GM12891 (cell line): ENCODE data around the gene GTPBP1.

Source experiments
- PAX5 ChIP-seq: IDR thresholded peaks from 2 replicates; pipeline ENCODE4 v1.6.1; 2011; ENCODE audit warnings: low read length, moderate library complexity, mild to moderate bottlenecking; ENCODE audit not compliant: insufficient read depth, severe bottlenecking
- POLR2A ChIP-seq: IDR thresholded peaks from 2 replicates; pipeline ENCODE4 v1.6.1; 2011; ENCODE audit warnings: low read depth, low read length, control low read depth
- POLR2AphosphoS5 ChIP-seq: IDR thresholded peaks from 2 replicates; pipeline ENCODE4 v1.6.1; 2011; ENCODE audit warnings: low read depth, low read length, control low read depth
- SPI1 ChIP-seq: IDR thresholded peaks from 2 replicates; pipeline ENCODE4 v1.6.1; 2011; ENCODE audit warnings: low read depth, low read length, control low read depth
- TAF1 ChIP-seq: IDR thresholded peaks from 2 replicates; pipeline ENCODE4 v1.6.1; 2011; ENCODE audit warnings: low read depth, low read length, control low read depth

GRCh38 chr22:38755155-38755910, 49.6 kb downstream of the GTPBP1 start:
- no peak for TF ChIP-seq POLR2AphosphoS5
- TF ChIP-seq POLR2A, result no peak
- no peak for TF ChIP-seq TAF1
- TF ChIP-seq PAX5, result no peak
- TF ChIP-seq SPI1, result no peak
